Liver (tissue), 9 donors: ENCODE data around the gene EBF3. TPM values are rescaled to one million over a fixed set of nuclear protein-coding genes. Genes with fewer than 3 reads are reported as not detected.

Experiments used
- DNase-seq: peaks from one replicate; pipeline ENCODE4 v3.0.0-alpha.2; 2017; ENCODE audit warnings: low spot score
- H3K27ac ChIP-seq, 2 donors: one replicate each; pipeline ENCODE4 v1.7.0; 2013; ENCODE audit warnings: inconsistent platforms in 2 of 2, low read length in 2 of 2, control low read depth in 1 of 2, low read depth in 1 of 2, mild to moderate bottlenecking in 1 of 2
- H3K27me3 ChIP-seq, 4 donors: one replicate each; pipeline versions ENCODE4 v1.6.1 to v1.7.0; 2013; ENCODE audit warnings: low read length in 3 of 4, inconsistent platforms in 1 of 4, mild to moderate bottlenecking in 1 of 4, moderate library complexity in 1 of 4; ENCODE audit not compliant: control insufficient read depth in 4 of 4, insufficient read depth in 4 of 4
- H3K36me3 ChIP-seq, 4 donors: one replicate each; pipeline versions ENCODE4 v1.6.1 to v1.7.0; 2013; ENCODE audit warnings: low read length in 3 of 4, mild to moderate bottlenecking in 3 of 4, low read depth in 1 of 4, moderate library complexity in 1 of 4; ENCODE audit not compliant: control insufficient read depth in 4 of 4, insufficient read depth in 3 of 4
- H3K4me1 ChIP-seq, 4 donors: one replicate each; pipeline versions ENCODE4 v1.6.1 to v1.7.0; 2013; ENCODE audit warnings: low read length in 3 of 4, mild to moderate bottlenecking in 3 of 4, moderate library complexity in 1 of 4; ENCODE audit not compliant: control insufficient read depth in 4 of 4, insufficient read depth in 4 of 4
- H3K4me3 ChIP-seq, 3 donors: one replicate each; pipeline versions ENCODE4 v1.6.1 to v1.7.0; 2013; ENCODE audit warnings: low read length in 3 of 3, control low read depth in 1 of 3, low read depth in 1 of 3, mild to moderate bottlenecking in 1 of 3
- H3K9ac ChIP-seq, 2 donors: one replicate each; pipeline ENCODE4 v1.7.0; 2013; ENCODE audit warnings: low read length in 2 of 2, mild to moderate bottlenecking in 2 of 2, moderate library complexity in 2 of 2, control low read depth in 1 of 2, low read depth in 1 of 2
- H3K9me3 ChIP-seq, 4 donors: one replicate each; pipeline versions ENCODE4 v1.6.1 to v1.7.0; 2013; ENCODE audit warnings: low read length in 3 of 4; ENCODE audit not compliant: control insufficient read depth in 4 of 4
- ATF3 ChIP-seq: IDR thresholded peaks from 2 replicates; pipeline ENCODE4 v1.6.1; 2016; ENCODE audit warnings: antibody characterized with exemption
- CTCF ChIP-seq: fragments of 150-350 bp; IDR thresholded peaks from 2 replicates; pipeline ENCODE4 v1.5.1; 2017; ENCODE audit warnings: improper control_type of control experiment, low read depth, low read length; ENCODE audit not compliant: missing input control
- EGR1 ChIP-seq, 2 donors: IDR thresholded peaks; 2 replicates each; pipeline ENCODE4 v1.6.1; 2016 to 2018; ENCODE audit warnings: antibody characterized with exemption in 2 of 2, low read depth in 2 of 2
- FOXA1 ChIP-seq: IDR thresholded peaks from 2 replicates; pipeline ENCODE4 v1.6.1; 2016; ENCODE audit warnings: antibody characterized with exemption
- FOXA2 ChIP-seq: IDR thresholded peaks from 2 replicates; pipeline ENCODE4 v1.6.1; 2016; ENCODE audit warnings: antibody characterized with exemption
- HNF4A ChIP-seq, 2 donors: conservative IDR thresholded peaks; 2 replicates each; pipeline ENCODE4 v1.6.1; 2016; ENCODE audit warnings: antibody characterized with exemption in 2 of 2, mild to moderate bottlenecking in 2 of 2
- HNF4G ChIP-seq: IDR thresholded peaks from 2 replicates; pipeline ENCODE4 v1.6.1; 2016; ENCODE audit warnings: antibody characterized with exemption
- JUND ChIP-seq, 2 donors: IDR thresholded peaks; 2 replicates each; pipeline ENCODE4 v1.6.1; 2016; ENCODE audit warnings: antibody characterized with exemption in 2 of 2
- NR2F2 ChIP-seq: IDR thresholded peaks from 2 replicates; pipeline ENCODE4 v1.6.1; 2016; ENCODE audit warnings: antibody characterized with exemption
- RAD21 ChIP-seq, 2 donors: IDR thresholded peaks; 2 replicates each; pipeline ENCODE4 v1.6.1; 2016; ENCODE audit warnings: antibody characterized with exemption in 2 of 2, mild to moderate bottlenecking in 2 of 2
- RXRA ChIP-seq, 2 donors: IDR thresholded peaks; 2 replicates each; pipeline ENCODE4 v1.6.1; 2017 to 2018; ENCODE audit warnings: antibody characterized with exemption in 2 of 2, mild to moderate bottlenecking in 1 of 2
- SP1 ChIP-seq: IDR thresholded peaks from 2 replicates; pipeline ENCODE4 v1.6.1; 2018; ENCODE audit warnings: antibody characterized with exemption, mild to moderate bottlenecking
- TAF1 ChIP-seq: conservative IDR thresholded peaks from 2 replicates; pipeline ENCODE4 v1.6.1; 2016; ENCODE audit warnings: antibody characterized with exemption, mild to moderate bottlenecking
- YY1 ChIP-seq: IDR thresholded peaks from 2 replicates; pipeline ENCODE4 v1.6.1; 2016; ENCODE audit warnings: antibody characterized with exemption, mild to moderate bottlenecking
- WGBS: extraction: QIAGEN DNeasy Blood & Tissue Kit; methylation state at CpG from one replicate; pipeline ENCODE4 v1.1.7; 2013; 5-methylcytosine and 5-hydroxymethylcytosine counted together
- polyA plus RNA-seq, 2 donors: library from polyadenylated mRNA; stranded (reverse) in 1 of 2; unstranded in 1 of 2; fragments of 200-250 nt in 1 of 2; fragments of >200 nt in 1 of 2; fragmentation: Nextera tagmentation in 1 of 2; extraction: Ambion mirVana in 1 of 2; gene quantifications; one replicate each; pipeline versions ENCODE4 v1.2.1 to v1.2.3, GENCODE V29; 2013 to 2015
- total RNA-seq, 2 donors: library from RNA; depleted of rRNA; stranded (reverse); fragments of >200 nt; gene quantifications; one replicate each; pipeline ENCODE4 v1.2.3, GENCODE V29; 2014
- donor health status: healthy.
- donor health status: healthy.
- donor health status: healthy.
- donor health status: healthy.
- donor health status: healthy.

The EBF3 gene
- total and polyA plus RNA-seq, 4 donors: 0.02 to 0.08 TPM; not detected in 2

- H3K9ac ChIP-seq: no peak overlapping the region
- H3K9me3 ChIP-seq: no peaks in the 10 kb centered on the region
- no peak for DNase-seq
Measured at GRCh38 chr10:129878835-129879234, 85.2 kb downstream of the EBF3 start.

GRCh38 chr10:129877773-129878371, 86.2 kb downstream of the EBF3 start:
- H3K36me3 ChIP-seq: no peaks in the 10 kb centered on the region
- H3K4me1 ChIP-seq: no peaks in the 10 kb centered on the region
- no peak for DNase-seq
- no peak for TF ChIP-seq FOXA1
- TF ChIP-seq ATF3: no peak
- TF ChIP-seq FOXA2: no peak
- TF ChIP-seq RAD21 (IDR thresholded peaks at IDR 0.05): peak in 1 of 2 donors; percentile 12
- peak; percentile 22 for TF ChIP-seq CTCF
- TF ChIP-seq EGR1 (IDR thresholded peaks at IDR 0.05; ENCODE audit: low read depth in 2 of 2): no peak
- no peak for TF ChIP-seq TAF1
- no peak for TF ChIP-seq SP1
- no peak for TF ChIP-seq HNF4G
- 73% methylated on average over 9 of the region's 9 CpGs for WGBS
- no peaks in the 10 kb centered on the region for H3K9me3 ChIP-seq
- no peak overlapping the region for H3K4me3 ChIP-seq
- H3K27me3 ChIP-seq: no peaks in the 10 kb centered on the region
- no peak overlapping the region for H3K9ac ChIP-seq
- H3K27ac ChIP-seq: no peak overlapping the region

More at GRCh38 chr10:129878835-129879234, 85.2 kb downstream of the EBF3 start:
- Histone ChIP-seq H3K4me1 (no peaks in the 10 kb centered on the region), H3K27me3 (no peaks in the 10 kb centered on the region), H3K4me3 (no peak overlapping the region), H3K36me3 (no peaks in the 10 kb centered on the region), H3K27ac (no peak overlapping the region)
- TF ChIP-seq JUND (IDR thresholded peaks at IDR 0.05) (no peak), NR2F2 (no peak)
- WGBS: 87% methylated on average over 6 of the region's 6 CpGs

GRCh38 chr10:129876838-129877237, 87.2 kb downstream of the EBF3 start:
- no peaks in the 10 kb centered on the region for H3K4me1 ChIP-seq
- H3K27me3 ChIP-seq: no peaks in the 10 kb centered on the region
- H3K9ac ChIP-seq: no peak overlapping the region
- H3K27ac ChIP-seq: no peak overlapping the region
- no peak overlapping the region for H3K4me3 ChIP-seq
- H3K36me3 ChIP-seq: no peaks in the 10 kb centered on the region
- no peaks in the 10 kb centered on the region for H3K9me3 ChIP-seq
- no peak for DNase-seq
- TF ChIP-seq RXRA (IDR thresholded peaks at IDR 0.05) (no peak), FOXA1 (no peak), ATF3 (no peak), YY1 (no peak), CTCF (no peak), TAF1 (no peak), FOXA2 (no peak), HNF4A (conservative IDR thresholded peaks at IDR 0.05) (no peak)
- 81% methylated on average over 5 of the region's 5 CpGs for WGBS
